ENCODE measurements around the gene KMO.

- TF ChIP-seq CTCF (IDR thresholded peaks at IDR 0.05; ENCODE audit: insufficient read depth, low read length, poor library complexity, severe bottlenecking), result no peak
- TF ChIP-seq EZH2phosphoT487 (conservative IDR thresholded peaks at IDR 0.05; ENCODE audit: low read length), result no peak
Measured at GRCh38 chr1:241642593-241642944, 110.4 kb downstream of the KMO start.

Data from SU-DHL-6 (cell line).